Measurements from ENCODE around the gene RHOT2. TPM values are rescaled to one million over a fixed set of nuclear protein-coding genes. Genes with fewer than 3 reads are reported as not detected.

The RHOT2 gene
- total and polyA plus RNA-seq, 7 experiments from 2014 or later = 32.7 to 232 (median 177) TPM

DNA sequence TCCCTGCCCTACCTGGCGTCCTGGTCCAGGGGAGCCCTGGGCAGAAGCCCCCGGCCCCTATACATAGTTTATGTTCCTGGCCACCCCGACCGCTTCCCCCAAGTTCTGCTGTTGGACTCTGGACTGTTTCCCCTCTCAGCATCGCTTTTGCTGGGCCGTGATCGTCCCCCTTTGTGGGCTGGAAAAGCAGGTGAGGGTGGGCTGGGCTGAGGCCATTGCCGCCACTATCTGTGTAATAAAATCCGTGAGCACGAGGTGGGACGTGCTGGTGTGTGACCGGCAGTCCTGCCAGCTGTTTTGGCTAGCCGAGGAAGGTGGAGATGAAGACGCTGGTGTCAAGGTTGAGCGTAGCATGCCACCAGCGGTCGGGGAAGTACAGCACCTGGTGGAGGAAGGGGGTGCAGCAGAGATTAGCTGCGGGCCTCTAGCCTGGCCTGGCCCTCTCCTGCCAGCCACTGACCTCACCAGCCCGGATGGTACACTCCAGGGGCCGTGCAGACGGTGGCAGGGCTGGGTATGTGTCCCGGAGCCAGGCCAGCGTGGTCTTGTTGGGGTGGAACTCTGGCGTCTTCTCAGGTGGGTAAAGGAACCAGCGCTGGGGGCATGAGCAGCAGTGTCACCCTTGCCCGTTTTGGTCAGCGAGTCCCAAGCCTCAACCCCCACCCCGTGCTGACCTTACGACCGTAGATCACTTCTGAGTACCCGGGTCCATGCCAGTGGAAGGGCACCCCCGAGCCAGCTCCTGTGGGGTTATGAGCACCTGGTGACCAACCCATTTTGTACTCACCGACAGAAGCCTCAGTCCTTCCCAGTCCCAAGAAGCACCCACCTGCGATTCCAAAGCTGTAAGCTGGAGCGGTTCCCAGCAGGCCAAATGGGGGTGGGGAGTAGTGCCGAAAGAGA is 14.8 kb downstream of the RHOT2 start:
- Mint-ChIP-seq H3K27me3 (no peaks in the 10 kb centered on the region), H3K4me1 (peaks cover 10 to 29% (median 18%) of the 10 kb centered on the region in 7 donors), H3K9me3 (no peaks in the 10 kb centered on the region), H3K4me3 (peak overlapping the region; percentile 68 to 87 (median 76)), H3K27ac (peak overlapping the region in 7 of 9 donors; percentile 38 to 76 (median 58)), H3K36me3 (peaks cover 0 to 9% (median 0%) of the 10 kb centered on the region in 5 donors)
- CTCF ChIA-PET = no interaction called here
- Histone ChIP-seq H3K27me3 (ENCODE audit: control insufficient read depth in 2 of 2, insufficient read depth in 2 of 2, low read length in 2 of 2) (no peaks in the 10 kb centered on the region), H3K27ac (ENCODE audit: low read depth, low read length) (peak overlapping the region; percentile 78), H3K9me3 (ENCODE audit: control insufficient read depth in 2 of 3, low read length in 3 of 3) (no peaks in the 10 kb centered on the region), H3K4me3 (ENCODE audit: low read length) (no peak overlapping the region), H3K4me1 (ENCODE audit: control insufficient read depth in 2 of 2, insufficient read depth in 2 of 2, low read length in 2 of 2) (peaks cover 9 to 27% of the 10 kb centered on the region in 2 donors), H3K36me3 (ENCODE audit: control insufficient read depth in 2 of 3, insufficient read depth in 3 of 3, low read length in 3 of 3) (peaks cover 0 to 45% (median 12%) of the 10 kb centered on the region in 3 experiments)
- intact Hi-C loops (cut with micrococcal nuclease) = loop anchor here in 1 of 2 donors (5.0 kb wide), 2 partner anchors 450 to 740 kb away; partner anchors contain the start of genes FAM234A and UQCC4
- POLR2A ChIA-PET = interaction anchor here (0.6 to 3.8 kb wide), 4 partner anchors 7 to 710 kb away, joined by 7 to 34 read pairs (median 16); partner anchors contain the start of genes RHOT2 and WDR24
- no peak for DNase-seq
- no peak for ATAC-seq

DNA sequence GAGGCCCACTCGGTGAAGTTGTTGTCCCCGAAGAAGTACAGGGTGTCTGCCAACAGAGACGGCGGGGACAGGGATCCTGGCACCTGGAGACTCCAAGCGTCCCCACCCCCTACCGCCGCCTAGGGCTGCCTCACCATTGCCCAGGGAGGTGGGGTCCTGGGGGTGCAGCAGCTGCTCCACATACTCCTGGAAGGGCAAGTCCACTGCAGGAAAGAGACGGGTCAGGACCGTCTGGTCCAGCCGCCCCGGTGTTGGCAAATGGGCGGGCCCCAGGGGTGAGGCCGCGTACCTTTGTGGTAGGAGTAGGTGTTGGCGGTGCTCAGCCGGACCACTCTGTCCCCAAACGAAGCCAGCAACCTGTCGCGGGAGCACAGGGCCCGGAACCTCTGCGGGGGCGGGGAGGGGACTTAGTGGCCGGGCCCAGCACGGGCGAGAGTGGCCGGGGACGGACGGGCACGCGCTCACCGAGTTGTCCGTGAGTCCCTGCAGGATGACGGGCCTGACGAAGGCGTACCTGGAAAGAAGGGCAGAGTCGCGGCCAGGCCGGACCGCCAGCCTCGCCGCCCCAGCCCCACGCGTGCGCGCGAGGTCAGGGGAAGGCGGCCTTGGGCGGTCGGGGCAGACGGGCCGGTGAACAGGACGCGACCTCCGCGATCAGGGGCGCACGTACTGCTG is 15.6 kb downstream of the RHOT2 start:
- H3K4me3 ChIP-seq (ENCODE audit: low read length) = peak overlapping the region; percentile 52
- intact Hi-C loops (cut with micrococcal nuclease) = loop anchor here (1.0 to 5.0 kb wide), 9 partner anchors 12 to 739 kb away; partner anchors contain the start of genes METTL26 (in 2 of the 2), RHOT2 (in 2 of the 2), CIAO3 (in 1 of the 2) and FAM234A (in 1 of the 2)
- H3K27me3 Mint-ChIP-seq = no peaks in the 10 kb centered on the region
- DNase-seq (no peak), ATAC-seq (no peak)
- peak overlapping the region; percentile 78 for H3K27ac ChIP-seq (ENCODE audit: low read depth, low read length)
- H3K36me3 ChIP-seq (ENCODE audit: control insufficient read depth in 2 of 3, insufficient read depth in 3 of 3, low read length in 3 of 3) = peaks cover 0 to 49% (median 12%) of the 10 kb centered on the region in 3 experiments
- H3K36me3 Mint-ChIP-seq = peaks cover 0 to 9% (median 0%) of the 10 kb centered on the region in 5 donors
- no peaks in the 10 kb centered on the region for H3K9me3 Mint-ChIP-seq
- ChIA-PET CTCF (interaction anchor here (1.2 kb wide), 1 partner anchor 16 kb away, joined by 4 read pairs; no protein-coding TSS in a partner anchor), POLR2A (interaction anchor here (0.6 to 3.8 kb wide), 9 partner anchors 8 to 709 kb away, joined by 3 to 24 read pairs (median 4); partner anchors contain the start of genes RAB40C, RHBDL1, RHOT2 and WDR90)
- H3K9me3 ChIP-seq (ENCODE audit: control insufficient read depth in 2 of 3, low read length in 3 of 3) = no peaks in the 10 kb centered on the region
- no peaks in the 10 kb centered on the region for H3K27me3 ChIP-seq (ENCODE audit: control insufficient read depth in 2 of 2, insufficient read depth in 2 of 2, low read length in 2 of 2)
- peak overlapping the region in 5 of 9 donors; percentile 38 to 75 (median 51) for H3K27ac Mint-ChIP-seq
- peaks cover 10 to 29% (median 18%) of the 10 kb centered on the region in 7 donors for H3K4me1 Mint-ChIP-seq
- H3K4me3 Mint-ChIP-seq = peak overlapping the region; percentile 58 to 87 (median 73)
- H3K4me1 ChIP-seq (ENCODE audit: control insufficient read depth in 2 of 2, insufficient read depth in 2 of 2, low read length in 2 of 2) = peaks cover 9 to 29% of the 10 kb centered on the region in 2 donors

DNA sequence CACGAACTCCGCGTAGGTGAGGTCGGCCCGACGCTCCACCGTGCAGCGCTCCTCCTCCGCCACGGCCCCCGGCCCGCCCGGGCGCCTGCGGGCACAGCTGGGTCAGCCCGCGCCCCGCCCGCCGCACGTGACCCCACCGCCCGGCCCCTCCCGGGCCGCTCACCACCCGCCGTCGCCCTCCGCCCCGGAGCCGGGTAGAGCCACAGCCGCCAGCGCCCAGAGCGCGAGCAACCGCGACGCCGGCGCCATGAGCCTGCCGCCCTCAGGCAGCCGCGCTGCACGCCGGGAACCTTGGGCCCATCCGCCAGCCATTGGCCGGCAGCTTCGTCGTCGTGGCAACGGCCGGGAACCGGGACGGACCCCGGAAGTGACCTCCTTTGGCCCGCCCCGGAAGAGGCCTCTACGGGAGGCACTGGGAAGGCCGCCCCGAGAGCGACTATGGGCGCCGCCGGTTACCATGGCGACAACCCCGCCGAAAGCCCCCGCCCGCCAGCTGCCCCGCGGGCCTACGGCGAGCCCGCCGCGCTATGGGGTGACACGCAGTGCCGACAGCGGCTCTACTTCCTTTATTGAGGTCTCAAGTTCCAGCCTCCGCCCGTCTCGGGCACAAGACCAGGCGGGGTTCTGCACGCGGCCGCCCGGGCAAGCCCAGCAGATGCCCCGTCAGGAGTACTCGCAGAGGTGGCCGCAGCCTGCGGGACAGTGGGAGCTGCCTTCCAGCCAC is 16.3 kb downstream of the RHOT2 start, which contains the start of gene JMJD8:
JMJD8 (minus strand) TSS at position 264 of the 724 bp plus-strand sequence; CDS start at position 249, 15 bp downstream.
- ChIA-PET CTCF (interaction anchor here (1.2 kb wide), 1 partner anchor 17 kb away, joined by 4 read pairs; no protein-coding TSS in a partner anchor), POLR2A (interaction anchor here (0.8 to 1.4 kb wide), 7 partner anchors 9 to 94 kb away, joined by 3 to 15 read pairs (median 3); partner anchors contain the start of genes RAB40C, RHBDL1 and WDR90)
- Histone ChIP-seq H3K9me3 (ENCODE audit: control insufficient read depth in 2 of 3, low read length in 3 of 3) (no peaks in the 10 kb centered on the region), H3K36me3 (ENCODE audit: control insufficient read depth in 2 of 3, insufficient read depth in 3 of 3, low read length in 3 of 3) (peaks cover 0 to 49% (median 12%) of the 10 kb centered on the region in 3 experiments), H3K4me1 (ENCODE audit: control insufficient read depth in 2 of 2, insufficient read depth in 2 of 2, low read length in 2 of 2) (peaks cover 9 to 36% of the 10 kb centered on the region in 2 donors), H3K27me3 (ENCODE audit: control insufficient read depth in 2 of 2, insufficient read depth in 2 of 2, low read length in 2 of 2) (no peaks in the 10 kb centered on the region), H3K27ac (ENCODE audit: low read depth, low read length) (peak within 1 kb of the TSS; percentile 78), H3K4me3 (ENCODE audit: low read length) (peak within 1 kb of the TSS; percentile 52)
- intact Hi-C loops (cut with micrococcal nuclease) = loop anchor here (1.0 to 5.0 kb wide), 9 partner anchors 11 to 738 kb away; partner anchors contain the start of genes METTL26 (in 2 of the 2), RHOT2 (in 2 of the 2), CIAO3 (in 1 of the 2) and FAM234A (in 1 of the 2)
- H3K4me1 Mint-ChIP-seq = peaks cover 10 to 31% (median 22%) of the 10 kb centered on the region in 7 donors
- H3K27me3 Mint-ChIP-seq = no peaks in the 10 kb centered on the region
- ATAC-seq (peak; percentile 75), DNase-seq (peak; percentile 88 to 97 (median 91))
- peak within 1 kb of the TSS in 6 of 9 donors; percentile 38 to 82 (median 58) for H3K27ac Mint-ChIP-seq
- peak within 1 kb of the TSS; percentile 58 to 87 (median 76) for H3K4me3 Mint-ChIP-seq
- no peaks in the 10 kb centered on the region for H3K9me3 Mint-ChIP-seq
- H3K36me3 Mint-ChIP-seq = peaks cover 0 to 9% (median 0%) of the 10 kb centered on the region in 5 donors

DNA sequence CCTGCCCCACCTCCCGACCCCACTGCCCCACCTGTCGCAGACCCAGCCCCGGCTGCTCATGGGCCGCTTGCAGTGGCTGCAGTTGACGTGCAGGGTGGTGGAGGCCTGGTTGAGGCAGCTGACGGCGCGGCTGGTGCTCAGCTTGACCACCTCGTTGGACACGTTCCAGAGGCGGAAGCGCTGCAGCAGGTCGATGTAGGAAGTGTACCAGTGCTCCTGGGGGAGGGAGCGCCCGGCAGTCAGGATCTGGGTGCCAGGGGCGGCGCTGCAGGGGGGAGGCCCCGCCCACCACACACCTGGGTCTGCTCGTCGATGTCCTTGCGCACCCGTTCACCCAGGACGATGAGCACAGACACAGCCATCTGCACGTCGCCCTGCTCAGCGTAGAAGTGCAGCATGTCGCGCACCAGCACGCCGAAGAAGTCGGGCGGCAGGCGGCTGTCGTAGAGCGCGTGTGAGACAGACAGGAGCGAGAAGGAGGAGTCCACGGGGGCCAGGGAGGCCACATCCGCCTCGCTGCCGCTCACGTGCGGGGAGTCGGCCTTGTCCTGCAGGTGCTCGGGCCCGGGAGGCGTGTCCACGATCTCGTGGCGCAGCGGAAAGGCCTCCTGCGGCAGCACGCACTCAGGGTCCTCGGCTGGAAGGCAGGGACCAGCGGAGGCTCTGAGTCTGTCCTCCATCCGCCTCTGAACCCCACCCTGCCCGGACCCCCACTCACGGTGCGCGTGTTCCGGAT is 17.2 kb downstream of the RHOT2 start:
- Histone ChIP-seq H3K27me3 (ENCODE audit: control insufficient read depth in 2 of 2, insufficient read depth in 2 of 2, low read length in 2 of 2) (no peaks in the 10 kb centered on the region), H3K9me3 (ENCODE audit: control insufficient read depth in 2 of 3, low read length in 3 of 3) (no peaks in the 10 kb centered on the region), H3K4me1 (ENCODE audit: control insufficient read depth in 2 of 2, insufficient read depth in 2 of 2, low read length in 2 of 2) (peaks cover 9 to 42% of the 10 kb centered on the region in 2 donors), H3K27ac (ENCODE audit: low read depth, low read length) (peak overlapping the region; percentile 52), H3K36me3 (ENCODE audit: control insufficient read depth in 2 of 3, insufficient read depth in 3 of 3, low read length in 3 of 3) (peaks cover 0 to 46% (median 12%) of the 10 kb centered on the region in 3 experiments), H3K4me3 (ENCODE audit: low read length) (no peak overlapping the region)
- peak overlapping the region in 3 of 10 donors; percentile 18 to 57 (median 41) for H3K4me3 Mint-ChIP-seq
- H3K27me3 Mint-ChIP-seq = no peaks in the 10 kb centered on the region
- peaks cover 0 to 9% (median 1%) of the 10 kb centered on the region in 5 donors for H3K36me3 Mint-ChIP-seq
- no peak for DNase-seq
- no peak for ATAC-seq
- H3K27ac Mint-ChIP-seq = peak overlapping the region in 2 of 9 donors; percentile 25 to 46
- intact Hi-C loops (cut with micrococcal nuclease) = loop anchor here (1.0 to 5.0 kb wide), 9 partner anchors 10 to 737 kb away; partner anchors contain the start of genes METTL26 (in 2 of the 2), RHOT2 (in 2 of the 2), CIAO3 (in 1 of the 2) and FAM234A (in 1 of the 2)
- CTCF ChIA-PET = interaction anchor here (1.2 kb wide), 1 partner anchor 18 kb away, joined by 4 read pairs; no protein-coding TSS in a partner anchor
- peaks cover 10 to 35% (median 22%) of the 10 kb centered on the region in 7 donors for H3K4me1 Mint-ChIP-seq
- POLR2A ChIA-PET = interaction anchor here (0.6 to 2.2 kb wide), 5 partner anchors 8 to 22 kb away, joined by 3 to 15 read pairs (median 4); partner anchors contain the start of gene RHBDL1
- H3K9me3 Mint-ChIP-seq = no peaks in the 10 kb centered on the region

DNA sequence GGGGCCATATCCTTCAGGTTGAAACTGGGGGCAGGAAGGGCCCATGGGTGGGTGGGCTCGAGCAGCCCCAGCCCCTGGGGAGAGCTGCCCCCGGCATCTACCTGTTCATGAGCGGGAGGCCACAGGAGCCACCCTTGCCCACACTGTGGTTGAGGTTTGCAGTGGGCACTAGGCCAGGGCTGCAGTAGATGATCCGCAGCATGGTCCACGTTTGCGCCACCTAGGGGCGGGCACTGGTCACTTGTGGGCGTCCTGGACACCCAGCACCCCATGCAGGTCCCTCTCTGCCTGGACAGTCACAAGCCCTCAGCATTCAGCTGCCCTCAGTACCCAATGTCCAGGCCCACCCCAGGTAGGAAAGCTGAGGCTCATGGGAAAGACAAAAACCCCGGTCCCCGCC is 18.0 kb downstream of the RHOT2 start:
- Histone ChIP-seq H3K4me3 (ENCODE audit: low read length) (no peak overlapping the region), H3K27ac (ENCODE audit: low read depth, low read length) (no peak overlapping the region), H3K9me3 (ENCODE audit: control insufficient read depth in 2 of 3, low read length in 3 of 3) (no peaks in the 10 kb centered on the region), H3K36me3 (ENCODE audit: control insufficient read depth in 2 of 3, insufficient read depth in 3 of 3, low read length in 3 of 3) (peaks cover 0 to 46% (median 12%) of the 10 kb centered on the region in 3 experiments), H3K4me1 (ENCODE audit: control insufficient read depth in 2 of 2, insufficient read depth in 2 of 2, low read length in 2 of 2) (peaks cover 8 to 41% of the 10 kb centered on the region in 2 donors), H3K27me3 (ENCODE audit: control insufficient read depth in 2 of 2, insufficient read depth in 2 of 2, low read length in 2 of 2) (no peaks in the 10 kb centered on the region)
- ATAC-seq = no peak
- CTCF ChIA-PET = no interaction called here
- intact Hi-C loops (cut with micrococcal nuclease) = loop anchor here (2.0 kb wide), 3 partner anchors 17 to 623 kb away; partner anchors contain the start of genes CIAO3 (in 1 of the 2), RHOT2 (in 1 of the 2) and UBE2I (in 1 of the 2)
- Mint-ChIP-seq H3K27me3 (no peaks in the 10 kb centered on the region), H3K4me1 (peaks cover 8 to 40% (median 27%) of the 10 kb centered on the region in 7 donors), H3K27ac (peak overlapping the region in 1 of 9 donors; percentile 52), H3K4me3 (peak overlapping the region in 6 of 10 donors; percentile 25 to 63 (median 48)), H3K36me3 (peaks cover 0 to 9% (median 4%) of the 10 kb centered on the region in 5 donors), H3K9me3 (no peaks in the 10 kb centered on the region)
- no peak for DNase-seq
- POLR2A ChIA-PET = interaction anchor here (1.1 to 2.2 kb wide), 2 partner anchors 10 to 15 kb away, joined by 3 to 10 read pairs; no protein-coding TSS in a partner anchor

Data from naive thymus-derived CD4-positive, alpha-beta T cell (primary cell).